Measurements from ENCODE around the gene HTR4. TPM values are rescaled to one million over a fixed set of nuclear protein-coding genes. Genes with fewer than 3 reads are reported as not detected.

The HTR4 gene
- total RNA-seq, 2 donors from 2014 or later: not detected

- Mint-ChIP-seq H3K4me1 (peaks cover 11% of the 10 kb centered on the region), H3K36me3 (ENCODE audit: low read depth) (no peaks in the 10 kb centered on the region), H3K27me3 (ENCODE audit: insufficient read depth) (peaks cover 16% of the 10 kb centered on the region), H3K4me3 (no peak overlapping the region), H3K9me3 (no peaks in the 10 kb centered on the region), H3K27ac (no peak overlapping the region)
- no peak for DNase-seq
- no peaks in the 10 kb centered on the region for H3K9me3 ChIP-seq (ENCODE audit: control insufficient read depth, low read length)
- H3K27me3 ChIP-seq (ENCODE audit: control insufficient read depth, insufficient read depth, low read length, poor library complexity, severe bottlenecking): no peaks in the 10 kb centered on the region
- H3K4me1 ChIP-seq (ENCODE audit: control insufficient read depth, insufficient read depth, low read length): no peaks in the 10 kb centered on the region
- WGBS, 2 experiments (ENCODE audit: insufficient coverage in 1 of 2, insufficient read length in 1 of 2): 93 to 100% methylated on average over 1 to 3 of the region's 3 CpGs
- H3K4me3 ChIP-seq (ENCODE audit: low read length): no peak overlapping the region
- H3K36me3 ChIP-seq (ENCODE audit: control insufficient read depth, insufficient read depth, low read length): no peaks in the 10 kb centered on the region
- no peak overlapping the region for H3K27ac ChIP-seq (ENCODE audit: low read depth, low read length)
- no peak for TF ChIP-seq CTCF (conservative IDR thresholded peaks at IDR 0.05)
- H3K9ac ChIP-seq (ENCODE audit: extremely low read depth, low read length, poor library complexity, severe bottlenecking): no peak overlapping the region
These were observed 92.5 kb downstream of the HTR4 start for GRCh38 chr5:148561801-148562311.

- no peak overlapping the region for H3K27ac Mint-ChIP-seq
- Histone ChIP-seq H3K4me1 (ENCODE audit: control insufficient read depth, insufficient read depth, low read length) (no peaks in the 10 kb centered on the region), H3K36me3 (ENCODE audit: control insufficient read depth, insufficient read depth, low read length) (no peaks in the 10 kb centered on the region), H3K27me3 (ENCODE audit: control insufficient read depth, insufficient read depth, low read length, poor library complexity, severe bottlenecking) (no peaks in the 10 kb centered on the region), H3K4me3 (ENCODE audit: low read length) (no peak overlapping the region), H3K9ac (ENCODE audit: extremely low read depth, low read length, poor library complexity, severe bottlenecking) (no peak overlapping the region), H3K27ac (ENCODE audit: low read depth, low read length) (no peak overlapping the region), H3K9me3 (ENCODE audit: control insufficient read depth, low read length) (no peaks in the 10 kb centered on the region)
- TF ChIP-seq CTCF (conservative IDR thresholded peaks at IDR 0.05): no peak
- 94 to 97% methylated on average over 3 to 4 of the region's 4 CpGs for WGBS, 2 experiments (ENCODE audit: insufficient coverage in 1 of 2, insufficient read length in 1 of 2)
- no peaks in the 10 kb centered on the region for H3K9me3 Mint-ChIP-seq
- H3K27me3 Mint-ChIP-seq (ENCODE audit: insufficient read depth): peaks cover 7% of the 10 kb centered on the region
- no peak for DNase-seq
- H3K4me3 Mint-ChIP-seq: no peak overlapping the region
- peaks cover 11% of the 10 kb centered on the region for H3K4me1 Mint-ChIP-seq
- no peaks in the 10 kb centered on the region for H3K36me3 Mint-ChIP-seq (ENCODE audit: low read depth)
These were observed 94.9 kb downstream of the HTR4 start for GRCh38 chr5:148559461-148559860.

- no peaks in the 10 kb centered on the region for H3K36me3 ChIP-seq (ENCODE audit: control insufficient read depth, insufficient read depth, low read length)
- H3K27me3 ChIP-seq (ENCODE audit: control insufficient read depth, insufficient read depth, low read length, poor library complexity, severe bottlenecking): no peaks in the 10 kb centered on the region
- H3K4me3 Mint-ChIP-seq: no peak overlapping the region
- H3K27me3 Mint-ChIP-seq (ENCODE audit: insufficient read depth): peaks cover 6% of the 10 kb centered on the region
- TF ChIP-seq CTCF (conservative IDR thresholded peaks at IDR 0.05): no peak
- no peak overlapping the region for H3K27ac Mint-ChIP-seq
- no peak for DNase-seq
- no peaks in the 10 kb centered on the region for H3K4me1 ChIP-seq (ENCODE audit: control insufficient read depth, insufficient read depth, low read length)
- no peaks in the 10 kb centered on the region for H3K9me3 ChIP-seq (ENCODE audit: control insufficient read depth, low read length)
- H3K4me1 Mint-ChIP-seq: peaks cover 11% of the 10 kb centered on the region
- H3K36me3 Mint-ChIP-seq (ENCODE audit: low read depth): no peaks in the 10 kb centered on the region
- 91 to 100% methylated on average over 1 to 2 of the region's 2 CpGs for WGBS, 2 experiments (ENCODE audit: insufficient coverage in 1 of 2, insufficient read length in 1 of 2)
- no peak overlapping the region for H3K27ac ChIP-seq (ENCODE audit: low read depth, low read length)
- no peaks in the 10 kb centered on the region for H3K9me3 Mint-ChIP-seq
- H3K9ac ChIP-seq (ENCODE audit: extremely low read depth, low read length, poor library complexity, severe bottlenecking): no peak overlapping the region
- no peak overlapping the region for H3K4me3 ChIP-seq (ENCODE audit: low read length)
These were observed 95.4 kb downstream of the HTR4 start for GRCh38 chr5:148558892-148559291.

Measured in endodermal cell (in vitro differentiated cells).